K562 (cell line): ENCODE data around the gene DCXR. TPM values are rescaled to one million over a fixed set of nuclear protein-coding genes. Genes with fewer than 3 reads are reported as not detected.
A peak's percentile ranks its signal among the peaks of the same experiment; 100 is the strongest.
"Not testable (repeated sequence)": the region's sequence is repeated elsewhere in the genome, so short reads cannot be mapped to it uniquely, and the experiment has no call there.

ENCODE experiments used
- ATAC-seq: fragments of 200-7000 bp; cut with Tn5 transposase; 3 replicates; pipeline ENCODE4 v1.9.1; 2020; ENCODE audit warnings: moderate library complexity
- BruUV-seq: library from RNA; stranded (reverse); fragments of 400-500 nt; replicated peaks from 2 replicates; lab custom pipeline; 2021; lab: Mats Ljungman, UMichigan
- CTCF ChIA-PET: fragments of 300-600 bp; formaldehyde crosslinking; extraction: SDS; loops from one replicate; lab custom pipeline; 2021; ENCODE audit warnings: low intra/inter-chr PET ratio; lab: Yijun Ruan, JAX
- POLR2A ChIA-PET: fragments of 300-600, 350-650 bp; sonication (Branson Sonifier 250); formaldehyde crosslinking; extraction: SDS; loops from one replicate; lab custom pipeline; 2021; ENCODE audit warnings: antibody characterized with exemption, inconsistent platforms; lab: Yijun Ruan, JAX
- DNase-seq, 4 experiments: peaks; one replicate each; pipeline versions ENCODE4 v3.0.0 to v3.0.0-alpha.2; 2011 to 2018; ENCODE audit warnings: low spot score in 3 of 4, mixed read lengths in 3 of 4; ENCODE audit errors: extremely low read depth in 1 of 4
- FAIRE-seq: peaks from 2 replicates; lab custom pipeline; 2011; peaks lifted over from hg19 to GRCh38; lab: Jason Lieb, UNC
- H2AFZ ChIP-seq: 2 replicates; pipeline ENCODE4 v1.6.0; 2011; ENCODE audit warnings: low read depth, low read length, control low read depth, inconsistent platforms
- H3K27ac ChIP-seq: fragments of 200-600 bp; 3 replicates; pipeline ENCODE4 v1.8.0; 2011; ENCODE audit warnings: low read depth, mild to moderate bottlenecking, control low read depth, inconsistent platforms, low read length, moderate library complexity, mixed read lengths; ENCODE audit errors: extremely low read depth
- H3K27me3 ChIP-seq, 2 experiments: fragments of 300-600 bp in 1 of 2; 2 replicates in 1 of 2; 3 replicates in 1 of 2; pipeline versions ENCODE4 v1.6.0 to v1.8.0; 2011; ENCODE audit warnings: inconsistent platforms in 2 of 2, low read length in 2 of 2, mild to moderate bottlenecking in 1 of 2, mixed read lengths in 1 of 2, moderate library complexity in 1 of 2; ENCODE audit not compliant: control insufficient read depth in 2 of 2, insufficient read depth in 2 of 2
- H3K36me3 ChIP-seq: fragments of 300-600 bp; 3 replicates; pipeline ENCODE4 v1.8.0; 2011; ENCODE audit warnings: mild to moderate bottlenecking, low read length, inconsistent platforms; ENCODE audit not compliant: control insufficient read depth, insufficient read depth
- H3K4me1 ChIP-seq, 2 experiments: fragments of 200-600 bp in 1 of 2; replicated peaks in 1 of 2; 2 replicates in 1 of 2; 3 replicates in 1 of 2; pipeline versions ENCODE4 v1.5.1 to v1.8.0; 2011; ENCODE audit warnings: inconsistent platforms in 2 of 2, low read length in 2 of 2, mild to moderate bottlenecking in 1 of 2, mixed read lengths in 1 of 2, moderate library complexity in 1 of 2; ENCODE audit not compliant: control insufficient read depth in 2 of 2, insufficient read depth in 2 of 2
- H3K4me2 ChIP-seq: 2 replicates; pipeline ENCODE4 v1.6.1; 2011; ENCODE audit warnings: low read length, control low read depth, inconsistent platforms, mixed read lengths; ENCODE audit not compliant: insufficient read depth
- H3K4me3 ChIP-seq: fragments of 200-600 bp; sonication (generic), shearing (Covaris generic); 2 replicates; pipeline ENCODE4 v1.5.1; 2016; ENCODE audit warnings: control low read depth, inconsistent platforms
- H3K79me2 ChIP-seq: fragments of 200-600 bp; 3 replicates; pipeline ENCODE4 v1.8.0; 2011; ENCODE audit warnings: low read length, inconsistent platforms; ENCODE audit not compliant: control insufficient read depth, insufficient read depth
- H3K9ac ChIP-seq, 2 experiments: 2 replicates each; pipeline versions ENCODE4 v1.6.0 to v1.6.1; 2011; ENCODE audit warnings: low read depth in 2 of 2, low read length in 2 of 2, control low read depth in 1 of 2, inconsistent platforms in 1 of 2, mild to moderate bottlenecking in 1 of 2, mixed read lengths in 1 of 2; ENCODE audit not compliant: insufficient read depth in 1 of 2
- H3K9me1 ChIP-seq: one replicate; pipeline ENCODE4 v1.6.0; 2011; ENCODE audit warnings: inconsistent platforms, mild to moderate bottlenecking, low read length, moderate library complexity; ENCODE audit not compliant: control insufficient read depth, insufficient read depth
- H3K9me3 ChIP-seq: replicated peaks from 2 replicates; pipeline ENCODE4 v1.5.1; 2011; ENCODE audit warnings: low read depth, low read length, inconsistent platforms; ENCODE audit not compliant: control insufficient read depth, insufficient read depth
- H4K20me1 ChIP-seq: replicated peaks from 2 replicates; pipeline ENCODE4 v1.6.1; 2011; ENCODE audit warnings: low read length, inconsistent platforms, mixed read lengths; ENCODE audit not compliant: control insufficient read depth, insufficient read depth
- BHLHE40 ChIP-seq: IDR thresholded peaks from 2 replicates; pipeline ENCODE4 v1.6.1; 2011; ENCODE audit warnings: low read length, improper control_type of control experiment
- CBFA2T2 ChIP-seq: fragments of 450-650 bp; conservative IDR thresholded peaks from 2 replicates; pipeline ENCODE4 v1.6.1; 2017; ENCODE audit warnings: mild to moderate bottlenecking
- RAD51 ChIP-seq: fragments of 450-650 bp; IDR thresholded peaks from 2 replicates; pipeline ENCODE4 v1.7.1; 2016; ENCODE audit warnings: low read depth, mild to moderate bottlenecking, borderline replicate concordance
- TOE1 ChIP-seq, 2 experiments: fragments of 450-650 bp in 1 of 2; sonication (generic) in 1 of 2; formaldehyde crosslinking in 1 of 2; IDR thresholded peaks; 2 replicates each; pipeline versions ENCODE4 v1.7.1 to v1.8.0; 2016 to 2022; ENCODE audit warnings: borderline replicate concordance in 2 of 2, mild to moderate bottlenecking in 2 of 2, antibody characterized with exemption in 1 of 2, inconsistent platforms in 1 of 2, low read depth in 1 of 2, missing genetic modification reagents in 1 of 2, moderate library complexity in 1 of 2
- WGBS: fragments of 100-300 bp; shearing (Covaris generic); methylation state at CpG from one replicate; pipeline ENCODE4 v1.1.6; 2016; ENCODE audit warnings: low coverage, mixed read lengths; ENCODE audit not compliant: insufficient coverage; ENCODE audit errors: missing lambda C conversion rate; 5-methylcytosine and 5-hydroxymethylcytosine counted together
- in situ Hi-C: fragments of 300-500 bp; cut with MboI; formaldehyde crosslinking; loops from 4 replicates; pipeline ENCODE4 v1.15.0; 2018; ENCODE audit warnings: inconsistent platforms, mixed read lengths
- intact Hi-C: fragments of 100-400 bp; cut with micrococcal nuclease; formaldehyde crosslinking; loops from 2 replicates; pipeline ENCODE4 v1.14.2; 2022
- polyA plus RNA-seq, 8 experiments: library from polyadenylated mRNA; depleted of rRNA in 4 of 8; stranded (reverse) in 5 of 8; unstranded in 3 of 8; fragments of >200 nt; fragmentation: Nextera tagmentation in 2 of 8; fragmentation: Illumina TruSeq in 1 of 8; extraction: Ambion mirVana in 2 of 8; extraction: Trizol in 1 of 8; gene quantifications; 2 replicates each; pipeline versions ENCODE4 v1.2.1 to v1.2.3, GENCODE V29; 2011 to 2014; ENCODE audit warnings: inconsistent platforms in 1 of 8, missing spikeins in 1 of 8
- total RNA-seq, 7 experiments: library from RNA; depleted of rRNA in 6 of 7; stranded (reverse); fragments of >200 nt in 6 of 7; fragmentation: Illumina TruSeq in 2 of 7; extraction: Trizol in 2 of 7; gene quantifications; 2 replicates each; pipeline versions ENCODE4 v1.2.1 to v1.2.3, GENCODE V29; 2011 to 2021; ENCODE audit warnings: low replicate concordance in 1 of 7
- TF ChIP-seq, protein P1 (sequence below): sonication (generic); formaldehyde crosslinking; IDR thresholded peaks from 2 replicates; pipeline ENCODE4 v1.9.0; 2022; ENCODE audit warnings: mild to moderate bottlenecking, missing genetic modification reagents
- TF ChIP-seq, protein P2 (sequence below): fragments of 450-650 bp; formaldehyde crosslinking; IDR thresholded peaks from 2 replicates; pipeline ENCODE4 v1.4.0; 2020; ENCODE audit warnings: mild to moderate bottlenecking, mixed read lengths
- TF ChIP-seq, protein P3 (sequence below): fragments of 450-650 bp; IDR thresholded peaks from 2 replicates; pipeline ENCODE4 v1.6.1; 2016
- TF ChIP-seq, protein P4 (sequence below): sonication (generic); formaldehyde crosslinking; IDR thresholded peaks from 2 replicates; pipeline ENCODE4 v1.5.0; 2020; ENCODE audit warnings: missing genetic modification reagents

DCXR gene
- total and polyA plus RNA-seq, 9 of the 15 experiments (the other 6 are each of a cell fraction or from before 2014, with no cell fraction given) = 21.3 to 274 (median 156) TPM

DNA sequence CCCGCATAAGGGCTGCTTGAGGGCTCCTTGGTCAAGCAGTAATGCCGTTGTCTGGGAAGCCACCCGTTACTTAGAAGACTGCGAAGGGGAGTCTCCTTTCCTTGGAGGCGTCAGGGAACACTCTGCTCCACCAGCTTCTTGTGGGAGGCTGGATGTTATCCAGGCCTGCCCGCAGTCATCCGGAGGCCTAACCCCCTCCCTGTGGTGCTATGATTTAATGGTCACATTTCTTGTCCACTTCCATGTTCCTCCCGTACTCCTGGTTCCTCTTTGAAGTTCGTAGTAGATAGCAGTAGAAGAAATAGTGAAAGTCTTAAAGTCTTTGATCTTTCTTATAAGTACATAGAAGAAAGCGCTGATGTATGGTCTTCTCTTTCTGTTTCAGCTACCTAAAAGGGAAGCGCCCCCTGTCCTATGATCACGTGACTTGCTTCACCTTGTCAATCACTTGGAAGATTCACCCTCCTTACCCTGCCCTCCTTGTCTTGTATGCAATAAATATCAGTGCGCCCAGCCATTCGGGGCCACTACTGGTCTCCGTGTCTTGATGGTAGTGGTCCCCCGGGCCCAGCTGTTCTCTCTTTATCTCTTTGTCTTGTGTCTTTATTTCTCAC is 1.4 kb upstream of the DCXR start:
- H3K9me3 ChIP-seq; BruUV-seq; in situ Hi-C loops; H3K4me2 ChIP-seq; H3K27me3 ChIP-seq; H3K9ac ChIP-seq; POLR2A ChIA-PET; FAIRE-seq; H2AFZ ChIP-seq; DNase-seq; H3K27ac ChIP-seq; ATAC-seq; H3K9me1 ChIP-seq; H3K4me3 ChIP-seq; CTCF ChIA-PET; TF ChIP-seq TOE1 (CRISPR knock-in tag; IDR thresholded peaks at IDR 0.05; ENCODE audit: borderline replicate concordance, low read depth): not testable (repeated sequence)
- Histone ChIP-seq H4K20me1 (peaks cover 21% of the 10 kb centered on the region; the same call in 1 of the 2 replicates), H3K36me3 (peaks cover 29% of the 10 kb centered on the region; the same call in 2 of the 3 replicates), H3K79me2 (peaks cover 22% of the 10 kb centered on the region), H3K4me1 (peaks cover 22 to 66% of the 10 kb centered on the region in 2 experiments; a peak in 4 of 5 replicates)
- 67% methylated on average over 16 of the region's 16 CpGs for WGBS
- TF ChIP-seq, protein P1, sequence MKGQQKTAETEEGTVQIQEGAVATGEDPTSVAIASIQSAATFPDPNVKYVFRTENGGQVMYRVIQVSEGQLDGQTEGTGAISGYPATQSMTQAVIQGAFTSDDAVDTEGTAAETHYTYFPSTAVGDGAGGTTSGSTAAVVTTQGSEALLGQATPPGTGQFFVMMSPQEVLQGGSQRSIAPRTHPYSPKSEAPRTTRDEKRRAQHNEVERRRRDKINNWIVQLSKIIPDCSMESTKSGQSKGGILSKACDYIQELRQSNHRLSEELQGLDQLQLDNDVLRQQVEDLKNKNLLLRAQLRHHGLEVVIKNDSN (CRISPR knock-in tag) = peak; percentile 74
- TF ChIP-seq TOE1 (IDR thresholded peaks at IDR 0.05; ENCODE audit: borderline replicate concordance) (peak; percentile 86), CBFA2T2 (peak; percentile 57), BHLHE40 (peak; percentile 23; the same call in 1 of the 2 replicates), RAD51 (peak; percentile 90)
- TF ChIP-seq, protein P2, sequence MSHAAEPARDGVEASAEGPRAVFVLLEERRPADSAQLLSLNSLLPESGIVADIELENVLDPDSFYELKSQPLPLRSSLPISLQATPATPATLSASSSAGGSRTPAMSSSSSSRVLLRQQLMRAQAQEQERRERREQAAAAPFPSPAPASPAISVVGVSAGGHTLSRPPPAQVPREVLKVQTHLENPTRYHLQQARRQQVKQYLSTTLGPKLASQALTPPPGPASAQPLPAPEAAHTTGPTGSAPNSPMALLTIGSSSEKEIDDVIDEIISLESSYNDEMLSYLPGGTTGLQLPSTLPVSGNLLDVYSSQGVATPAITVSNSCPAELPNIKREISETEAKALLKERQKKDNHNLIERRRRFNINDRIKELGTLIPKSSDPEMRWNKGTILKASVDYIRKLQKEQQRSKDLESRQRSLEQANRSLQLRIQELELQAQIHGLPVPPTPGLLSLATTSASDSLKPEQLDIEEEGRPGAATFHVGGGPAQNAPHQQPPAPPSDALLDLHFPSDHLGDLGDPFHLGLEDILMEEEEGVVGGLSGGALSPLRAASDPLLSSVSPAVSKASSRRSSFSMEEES = peak; percentile 88
- TF ChIP-seq, protein P3, sequence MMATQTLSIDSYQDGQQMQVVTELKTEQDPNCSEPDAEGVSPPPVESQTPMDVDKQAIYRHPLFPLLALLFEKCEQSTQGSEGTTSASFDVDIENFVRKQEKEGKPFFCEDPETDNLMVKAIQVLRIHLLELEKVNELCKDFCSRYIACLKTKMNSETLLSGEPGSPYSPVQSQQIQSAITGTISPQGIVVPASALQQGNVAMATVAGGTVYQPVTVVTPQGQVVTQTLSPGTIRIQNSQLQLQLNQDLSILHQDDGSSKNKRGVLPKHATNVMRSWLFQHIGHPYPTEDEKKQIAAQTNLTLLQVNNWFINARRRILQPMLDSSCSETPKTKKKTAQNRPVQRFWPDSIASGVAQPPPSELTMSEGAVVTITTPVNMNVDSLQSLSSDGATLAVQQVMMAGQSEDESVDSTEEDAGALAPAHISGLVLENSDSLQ = peak; percentile 79
- TF ChIP-seq, protein P4, sequence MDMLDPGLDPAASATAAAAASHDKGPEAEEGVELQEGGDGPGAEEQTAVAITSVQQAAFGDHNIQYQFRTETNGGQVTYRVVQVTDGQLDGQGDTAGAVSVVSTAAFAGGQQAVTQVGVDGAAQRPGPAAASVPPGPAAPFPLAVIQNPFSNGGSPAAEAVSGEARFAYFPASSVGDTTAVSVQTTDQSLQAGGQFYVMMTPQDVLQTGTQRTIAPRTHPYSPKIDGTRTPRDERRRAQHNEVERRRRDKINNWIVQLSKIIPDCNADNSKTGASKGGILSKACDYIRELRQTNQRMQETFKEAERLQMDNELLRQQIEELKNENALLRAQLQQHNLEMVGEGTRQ (CRISPR knock-in tag) = peak; percentile 47
- intact Hi-C loops = loop anchor here (10.0 kb wide), 1 partner anchor 306 kb away; no protein-coding TSS in a partner anchor
